Measurements from ENCODE around the gene CLEC2L. TPM values are rescaled to one million over a fixed set of nuclear protein-coding genes. Genes with fewer than 3 reads are reported as not detected.

Gene CLEC2L
- polyA plus RNA-seq, 3 donors = not detected

DNA sequence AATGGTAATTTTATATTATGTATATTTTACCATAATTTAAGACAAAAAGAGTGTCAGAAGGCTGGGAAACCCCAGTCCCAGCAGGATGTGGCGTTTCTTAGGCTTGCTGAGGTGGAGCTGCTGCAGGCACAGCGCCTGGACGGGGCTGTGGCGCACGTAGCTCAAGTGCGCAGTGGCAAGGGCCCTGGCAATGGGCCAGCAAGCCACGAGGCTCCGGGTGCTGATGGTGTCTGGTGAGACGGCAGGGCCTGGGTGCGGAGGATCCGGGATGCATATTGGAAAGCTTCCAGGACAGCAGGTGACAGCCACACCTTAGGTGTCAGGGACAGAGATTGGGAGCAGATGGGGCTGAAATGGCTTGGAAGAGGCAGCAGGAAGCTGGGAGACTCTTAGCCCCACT is 37.2 kb downstream of the CLEC2L start:
- 99% methylated on average over 9 of the region's 11 CpGs for WGBS (ENCODE audit: insufficient coverage)
- H3K27ac Mint-ChIP-seq = peak overlapping the region in 1 of 7 donors; percentile 39
- H3K4me1 ChIP-seq (ENCODE audit: control insufficient read depth in 1 of 2, insufficient read depth in 2 of 2, low read length in 2 of 2) = peaks cover 5 to 14% of the 10 kb centered on the region in 2 donors

DNA sequence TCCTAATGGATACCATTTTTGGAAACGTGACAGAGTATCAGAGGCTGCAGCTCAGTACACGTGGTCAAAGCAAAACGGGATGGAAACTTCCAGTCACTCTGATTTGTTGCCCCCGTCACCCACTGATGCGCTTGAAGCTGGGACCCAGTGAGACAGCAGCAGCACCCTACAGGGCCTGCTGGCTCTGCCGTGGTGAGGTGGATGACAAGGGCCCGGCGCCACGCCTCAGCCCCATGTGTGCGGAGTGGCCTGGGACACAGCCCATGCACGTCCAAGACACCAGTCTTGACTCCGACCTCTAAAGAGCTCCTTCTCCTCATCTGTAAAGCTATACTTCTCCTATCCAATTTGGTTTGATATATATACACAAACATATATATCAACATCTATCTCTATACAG is 39.0 kb downstream of the CLEC2L start:
- Mint-ChIP-seq H3K4me1 (peaks cover 26% of the 10 kb centered on the region), H3K4me3 (no peak overlapping the region), H3K9me3 (peaks cover 0 to 8% (median 3%) of the 10 kb centered on the region in 7 donors), H3K27ac (peak overlapping the region in 2 of 7 donors; percentile 19 to 55), H3K36me3 (peaks cover 18 to 48% of the 10 kb centered on the region in 2 donors), H3K27me3 (ENCODE audit: low read depth in 3 of 3) (peaks cover 1 to 5% (median 2%) of the 10 kb centered on the region in 3 donors)
- H3K27me3 ChIP-seq (ENCODE audit: control insufficient read depth in 2 of 2, insufficient read depth in 2 of 2, low read length in 2 of 2) = no peaks in the 10 kb centered on the region
- H3K9ac ChIP-seq (ENCODE audit: insufficient read depth, low read length, poor library complexity, severe bottlenecking) = no peak overlapping the region
- no peak overlapping the region for H2AFZ ChIP-seq (ENCODE audit: insufficient read depth, low read depth, low read length, poor library complexity, severe bottlenecking)
- 91% methylated on average over 10 of the region's 12 CpGs for WGBS (ENCODE audit: insufficient coverage)
- no peak overlapping the region for H3K4me3 ChIP-seq (replicated peaks in 1 of 3; ENCODE audit: low read depth in 2 of 3, low read length in 3 of 3)
- peaks cover 3 to 18% of the 10 kb centered on the region in 2 donors for H3K36me3 ChIP-seq (replicated peaks in 1 of 2; ENCODE audit: control insufficient read depth in 1 of 2, insufficient read depth in 2 of 2, low read length in 2 of 2)
- H3K4me1 ChIP-seq (ENCODE audit: control insufficient read depth in 1 of 2, insufficient read depth in 2 of 2, low read length in 2 of 2) = peaks cover 5 to 14% of the 10 kb centered on the region in 2 donors
- H4K20me1 ChIP-seq (ENCODE audit: insufficient read depth, low read length) = peaks cover 7% of the 10 kb centered on the region
- no peak overlapping the region for H3K27ac ChIP-seq (ENCODE audit: low read depth in 1 of 2, low read length in 2 of 2)
- TF ChIP-seq, protein P1, sequence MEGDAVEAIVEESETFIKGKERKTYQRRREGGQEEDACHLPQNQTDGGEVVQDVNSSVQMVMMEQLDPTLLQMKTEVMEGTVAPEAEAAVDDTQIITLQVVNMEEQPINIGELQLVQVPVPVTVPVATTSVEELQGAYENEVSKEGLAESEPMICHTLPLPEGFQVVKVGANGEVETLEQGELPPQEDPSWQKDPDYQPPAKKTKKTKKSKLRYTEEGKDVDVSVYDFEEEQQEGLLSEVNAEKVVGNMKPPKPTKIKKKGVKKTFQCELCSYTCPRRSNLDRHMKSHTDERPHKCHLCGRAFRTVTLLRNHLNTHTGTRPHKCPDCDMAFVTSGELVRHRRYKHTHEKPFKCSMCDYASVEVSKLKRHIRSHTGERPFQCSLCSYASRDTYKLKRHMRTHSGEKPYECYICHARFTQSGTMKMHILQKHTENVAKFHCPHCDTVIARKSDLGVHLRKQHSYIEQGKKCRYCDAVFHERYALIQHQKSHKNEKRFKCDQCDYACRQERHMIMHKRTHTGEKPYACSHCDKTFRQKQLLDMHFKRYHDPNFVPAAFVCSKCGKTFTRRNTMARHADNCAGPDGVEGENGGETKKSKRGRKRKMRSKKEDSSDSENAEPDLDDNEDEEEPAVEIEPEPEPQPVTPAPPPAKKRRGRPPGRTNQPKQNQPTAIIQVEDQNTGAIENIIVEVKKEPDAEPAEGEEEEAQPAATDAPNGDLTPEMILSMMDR (IDR thresholded peaks at IDR 0.05) = no peak
- no peaks in the 10 kb centered on the region for H3K79me2 ChIP-seq (ENCODE audit: insufficient read depth, low read length)
- H3K4me2 ChIP-seq (replicated peaks; ENCODE audit: extremely low read depth, low read length, poor library complexity, severe bottlenecking) = no peak overlapping the region
- intact Hi-C loops (cut with micrococcal nuclease) = no loop called here
- H3K9me3 ChIP-seq (replicated peaks in 1 of 2; ENCODE audit: control insufficient read depth in 1 of 2, insufficient read depth in 1 of 2, low read length in 2 of 2) = no peaks in the 10 kb centered on the region
- no peak for DNase-seq

More for the DNA sequence above, 37.2 kb downstream of the CLEC2L start:
- H3K27me3 Mint-ChIP-seq (ENCODE audit: low read depth in 3 of 3) = peaks cover 2 to 9% (median 5%) of the 10 kb centered on the region in 3 donors
- Histone ChIP-seq H3K4me2 (replicated peaks; ENCODE audit: extremely low read depth, low read length, poor library complexity, severe bottlenecking) (no peak overlapping the region), H3K27ac (ENCODE audit: low read depth in 1 of 2, low read length in 2 of 2) (no peak overlapping the region), H4K20me1 (ENCODE audit: insufficient read depth, low read length) (peaks cover 7% of the 10 kb centered on the region), H3K9ac (ENCODE audit: insufficient read depth, low read length, poor library complexity, severe bottlenecking) (no peak overlapping the region), H3K27me3 (ENCODE audit: control insufficient read depth in 2 of 2, insufficient read depth in 2 of 2, low read length in 2 of 2) (no peaks in the 10 kb centered on the region), H3K36me3 (replicated peaks in 1 of 2; ENCODE audit: control insufficient read depth in 1 of 2, insufficient read depth in 2 of 2, low read length in 2 of 2) (peaks cover 0 to 8% of the 10 kb centered on the region in 2 donors), H3K9me3 (replicated peaks in 1 of 2; ENCODE audit: control insufficient read depth in 1 of 2, insufficient read depth in 1 of 2, low read length in 2 of 2) (no peaks in the 10 kb centered on the region), H2AFZ (ENCODE audit: insufficient read depth, low read depth, low read length, poor library complexity, severe bottlenecking) (no peak overlapping the region), H3K79me2 (ENCODE audit: insufficient read depth, low read length) (no peaks in the 10 kb centered on the region), H3K4me3 (replicated peaks in 1 of 3; ENCODE audit: low read depth in 2 of 3, low read length in 3 of 3) (no peak overlapping the region)
- intact Hi-C loops (cut with micrococcal nuclease) = no loop called here
- H3K4me3 Mint-ChIP-seq = no peak overlapping the region
- DNase-seq = no peak
- TF ChIP-seq, protein P1 (IDR thresholded peaks at IDR 0.05) = no peak
- peaks cover 22% of the 10 kb centered on the region for H3K4me1 Mint-ChIP-seq
- H3K36me3 Mint-ChIP-seq = peaks cover 14 to 33% of the 10 kb centered on the region in 2 donors
- H3K9me3 Mint-ChIP-seq = peaks cover 0 to 8% (median 3%) of the 10 kb centered on the region in 7 donors
